ENCODE measurements around the gene MAFB. TPM values are rescaled to one million over a fixed set of nuclear protein-coding genes. Genes with fewer than 3 reads are reported as not detected.

Gene MAFB
- total and polyA plus RNA-seq, 4 donors, result 4.2 to 66.3 (median 37.9) TPM

- ATAC-seq (ENCODE audit: low FRiP score), result no peak
- no peaks in the 10 kb centered on the region for H3K9me3 ChIP-seq (ENCODE audit: control insufficient read depth, low read length)
- no peaks in the 10 kb centered on the region for H3K36me3 ChIP-seq (ENCODE audit: control insufficient read depth in 1 of 2, insufficient read depth in 2 of 2, low read length in 1 of 2)
- H3K4me3 ChIP-seq (ENCODE audit: low read length in 2 of 2), result no peak overlapping the region
- no peak for DNase-seq
- intact Hi-C loops (cut with DNase I), result no loop called here
- no peaks in the 10 kb centered on the region for H3K4me1 ChIP-seq (ENCODE audit: control insufficient read depth in 1 of 2, insufficient read depth in 2 of 2, low read length in 2 of 2)
- no peak overlapping the region for H3K27ac ChIP-seq (ENCODE audit: low read depth in 1 of 2, low read length in 2 of 2)
- no peaks in the 10 kb centered on the region for H3K27me3 ChIP-seq (ENCODE audit: control insufficient read depth in 1 of 2, insufficient read depth in 2 of 2, low read length in 1 of 2)
- WGBS, 2 donors, result 81 to 97% methylated on average over 9 of the region's 9 CpGs
Observed at GRCh38 chr20:40663304-40663790, 25.7 kb downstream of the MAFB start.

- WGBS, 2 donors, result 79 to 95% methylated on average over 3 of the region's 3 CpGs
- Histone ChIP-seq H3K27me3 (ENCODE audit: control insufficient read depth in 1 of 2, insufficient read depth in 2 of 2, low read length in 1 of 2) (no peaks in the 10 kb centered on the region), H3K36me3 (ENCODE audit: control insufficient read depth in 1 of 2, insufficient read depth in 2 of 2, low read length in 1 of 2) (no peaks in the 10 kb centered on the region), H3K4me1 (ENCODE audit: control insufficient read depth in 1 of 2, insufficient read depth in 2 of 2, low read length in 2 of 2) (no peaks in the 10 kb centered on the region), H3K4me3 (ENCODE audit: low read length in 2 of 2) (no peak overlapping the region), H3K9me3 (ENCODE audit: control insufficient read depth, low read length) (no peaks in the 10 kb centered on the region), H3K27ac (ENCODE audit: low read depth in 1 of 2, low read length in 2 of 2) (no peak overlapping the region)
- ATAC-seq (ENCODE audit: low FRiP score) (no peak), DNase-seq (no peak)
- intact Hi-C loops (cut with DNase I), result no loop called here
Observed at GRCh38 chr20:40659567-40659966, 29.5 kb downstream of the MAFB start.

- Histone ChIP-seq H3K9me3 (ENCODE audit: control insufficient read depth, low read length) (no peaks in the 10 kb centered on the region), H3K36me3 (ENCODE audit: control insufficient read depth in 1 of 2, insufficient read depth in 2 of 2, low read length in 1 of 2) (no peaks in the 10 kb centered on the region), H3K27ac (ENCODE audit: low read depth in 1 of 2, low read length in 2 of 2) (no peak overlapping the region), H3K4me3 (ENCODE audit: low read length in 2 of 2) (no peak overlapping the region), H3K4me1 (ENCODE audit: control insufficient read depth in 1 of 2, insufficient read depth in 2 of 2, low read length in 2 of 2) (no peaks in the 10 kb centered on the region), H3K27me3 (ENCODE audit: control insufficient read depth in 1 of 2, insufficient read depth in 2 of 2, low read length in 1 of 2) (no peaks in the 10 kb centered on the region)
- ATAC-seq (ENCODE audit: low FRiP score) (no peak), DNase-seq (no peak)
- 97 to 98% methylated on average over 3 of the region's 3 CpGs for WGBS, 2 donors
- intact Hi-C loops (cut with DNase I), result no loop called here
Observed at GRCh38 chr20:40658509-40658908, 30.5 kb downstream of the MAFB start.

GRCh38 chr20:40657526-40657925, 31.5 kb downstream of the MAFB start:
- WGBS, 2 donors, result 51 to 54% methylated on average over 4 of the region's 4 CpGs
- Histone ChIP-seq H3K4me3 (ENCODE audit: low read length in 2 of 2) (no peak overlapping the region), H3K27ac (ENCODE audit: low read depth in 1 of 2, low read length in 2 of 2) (no peak overlapping the region), H3K27me3 (ENCODE audit: control insufficient read depth in 1 of 2, insufficient read depth in 2 of 2, low read length in 1 of 2) (no peaks in the 10 kb centered on the region), H3K9me3 (ENCODE audit: control insufficient read depth, low read length) (no peaks in the 10 kb centered on the region), H3K4me1 (ENCODE audit: control insufficient read depth in 1 of 2, insufficient read depth in 2 of 2, low read length in 2 of 2) (no peaks in the 10 kb centered on the region), H3K36me3 (ENCODE audit: control insufficient read depth in 1 of 2, insufficient read depth in 2 of 2, low read length in 1 of 2) (no peaks in the 10 kb centered on the region)
- ATAC-seq (ENCODE audit: low FRiP score), result peak; percentile 51
- no peak for DNase-seq
- intact Hi-C loops (cut with DNase I), result no loop called here

GRCh38 chr20:40655451-40655850, 33.6 kb downstream of the MAFB start:
- Histone ChIP-seq H3K27me3 (ENCODE audit: control insufficient read depth in 1 of 2, insufficient read depth in 2 of 2, low read length in 1 of 2) (no peaks in the 10 kb centered on the region), H3K4me1 (ENCODE audit: control insufficient read depth in 1 of 2, insufficient read depth in 2 of 2, low read length in 2 of 2) (no peaks in the 10 kb centered on the region), H3K9me3 (ENCODE audit: control insufficient read depth, low read length) (no peaks in the 10 kb centered on the region), H3K36me3 (ENCODE audit: control insufficient read depth in 1 of 2, insufficient read depth in 2 of 2, low read length in 1 of 2) (no peaks in the 10 kb centered on the region), H3K27ac (ENCODE audit: low read depth in 1 of 2, low read length in 2 of 2) (no peak overlapping the region), H3K4me3 (ENCODE audit: low read length in 2 of 2) (no peak overlapping the region)
- 94 to 95% methylated on average over 6 of the region's 6 CpGs for WGBS, 2 donors
- ATAC-seq (ENCODE audit: low FRiP score) (no peak), DNase-seq (no peak)
- intact Hi-C loops (cut with DNase I), result no loop called here

- 74 to 80% methylated on average over 4 of the region's 4 CpGs for WGBS, 2 donors
Observed at GRCh38 chr20:40654876-40655275, 34.2 kb downstream of the MAFB start.

GRCh38 chr20:40652441-40652987, 36.5 kb downstream of the MAFB start:
- no peak overlapping the region for H3K4me3 ChIP-seq (ENCODE audit: low read length in 2 of 2)
- intact Hi-C loops (cut with DNase I), result no loop called here
- no peaks in the 10 kb centered on the region for H3K9me3 ChIP-seq (ENCODE audit: control insufficient read depth, low read length)
- ATAC-seq (ENCODE audit: low FRiP score) (no peak), DNase-seq (no peak)
- WGBS, 2 donors, result 83 to 90% methylated on average over 8 of the region's 8 CpGs
- H3K36me3 ChIP-seq (ENCODE audit: control insufficient read depth in 1 of 2, insufficient read depth in 2 of 2, low read length in 1 of 2), result no peaks in the 10 kb centered on the region
- no peak overlapping the region for H3K27ac ChIP-seq (ENCODE audit: low read depth in 1 of 2, low read length in 2 of 2)
- H3K4me1 ChIP-seq (ENCODE audit: control insufficient read depth in 1 of 2, insufficient read depth in 2 of 2, low read length in 2 of 2), result no peaks in the 10 kb centered on the region
- H3K27me3 ChIP-seq (ENCODE audit: control insufficient read depth in 1 of 2, insufficient read depth in 2 of 2, low read length in 1 of 2), result no peaks in the 10 kb centered on the region

More at GRCh38 chr20:40654876-40655275, 34.2 kb downstream of the MAFB start:
- no peaks in the 10 kb centered on the region for H3K4me1 ChIP-seq (ENCODE audit: control insufficient read depth in 1 of 2, insufficient read depth in 2 of 2, low read length in 2 of 2)
- H3K36me3 ChIP-seq (ENCODE audit: control insufficient read depth in 1 of 2, insufficient read depth in 2 of 2, low read length in 1 of 2), result no peaks in the 10 kb centered on the region
- ATAC-seq (ENCODE audit: low FRiP score) (no peak), DNase-seq (no peak)
- no peaks in the 10 kb centered on the region for H3K9me3 ChIP-seq (ENCODE audit: control insufficient read depth, low read length)
- H3K27ac ChIP-seq (ENCODE audit: low read depth in 1 of 2, low read length in 2 of 2), result no peak overlapping the region
- intact Hi-C loops (cut with DNase I), result no loop called here
- no peaks in the 10 kb centered on the region for H3K27me3 ChIP-seq (ENCODE audit: control insufficient read depth in 1 of 2, insufficient read depth in 2 of 2, low read length in 1 of 2)
- H3K4me3 ChIP-seq (ENCODE audit: low read length in 2 of 2), result no peak overlapping the region

- DNase-seq (no peak), ATAC-seq (ENCODE audit: low FRiP score) (no peak)
- intact Hi-C loops (cut with DNase I), result no loop called here
- Histone ChIP-seq H3K9me3 (ENCODE audit: control insufficient read depth, low read length) (no peaks in the 10 kb centered on the region), H3K36me3 (ENCODE audit: control insufficient read depth in 1 of 2, insufficient read depth in 2 of 2, low read length in 1 of 2) (no peaks in the 10 kb centered on the region), H3K4me3 (ENCODE audit: low read length in 2 of 2) (no peak overlapping the region), H3K4me1 (ENCODE audit: control insufficient read depth in 1 of 2, insufficient read depth in 2 of 2, low read length in 2 of 2) (no peaks in the 10 kb centered on the region), H3K27ac (ENCODE audit: low read depth in 1 of 2, low read length in 2 of 2) (no peak overlapping the region), H3K27me3 (ENCODE audit: control insufficient read depth in 1 of 2, insufficient read depth in 2 of 2, low read length in 1 of 2) (no peaks in the 10 kb centered on the region)
- WGBS, 2 donors, result 88% methylated on average over 2 of the region's 2 CpGs
Observed at GRCh38 chr20:40651151-40651550, 37.9 kb downstream of the MAFB start.

GRCh38 chr20:40650707-40651106, 38.3 kb downstream of the MAFB start:
- Histone ChIP-seq H3K36me3 (ENCODE audit: control insufficient read depth in 1 of 2, insufficient read depth in 2 of 2, low read length in 1 of 2) (no peaks in the 10 kb centered on the region), H3K9me3 (ENCODE audit: control insufficient read depth, low read length) (no peaks in the 10 kb centered on the region), H3K4me1 (ENCODE audit: control insufficient read depth in 1 of 2, insufficient read depth in 2 of 2, low read length in 2 of 2) (no peaks in the 10 kb centered on the region), H3K27ac (ENCODE audit: low read depth in 1 of 2, low read length in 2 of 2) (no peak overlapping the region), H3K27me3 (ENCODE audit: control insufficient read depth in 1 of 2, insufficient read depth in 2 of 2, low read length in 1 of 2) (no peaks in the 10 kb centered on the region), H3K4me3 (ENCODE audit: low read length in 2 of 2) (no peak overlapping the region)
- DNase-seq (no peak), ATAC-seq (ENCODE audit: low FRiP score) (no peak)
- whole genome bisulfite sequencing, 2 donors, result 86 to 92% methylated on average over 4 of the region's 4 CpGs
- intact Hi-C loops (cut with DNase I), result no loop called here
